ENCODE data around the gene DNM2.

The DNM2 gene

GRCh38 chr19:10788146-10788545 is 70.3 kb downstream of the DNM2 start:
- no peaks in the 10 kb centered on the region for H3K9me3 ChIP-seq
- no peak for DNase-seq
- intact Hi-C loops (cut with DNase I; ENCODE audit: low total_unique reads) = no loop called here

GRCh38 chr19:10789866-10790265 is 72.0 kb downstream of the DNM2 start:
- Histone ChIP-seq H3K27me3 (no peaks in the 10 kb centered on the region), H3K27ac (no peak overlapping the region), H3K4me3 (no peak overlapping the region), H3K9me3 (no peaks in the 10 kb centered on the region), H3K36me3 (peaks cover 68 to 100% (median 94%) of the 10 kb centered on the region in 3 donors), H3K4me1 (no peaks in the 10 kb centered on the region)
- TF ChIP-seq CTCF (IDR thresholded peaks at IDR 0.05) = no peak
- intact Hi-C loops (cut with DNase I; ENCODE audit: low total_unique reads) = no loop called here
- no peak for DNase-seq

More at GRCh38 chr19:10788146-10788545, 70.3 kb downstream of the DNM2 start:
- H3K36me3 ChIP-seq = peaks cover 68 to 100% (median 91%) of the 10 kb centered on the region in 3 donors
- no peak for TF ChIP-seq CTCF (IDR thresholded peaks at IDR 0.05)
- H3K27ac ChIP-seq = no peak overlapping the region
- H3K4me3 ChIP-seq = no peak overlapping the region
- H3K4me1 ChIP-seq = no peaks in the 10 kb centered on the region
- no peaks in the 10 kb centered on the region for H3K27me3 ChIP-seq

DNA sequence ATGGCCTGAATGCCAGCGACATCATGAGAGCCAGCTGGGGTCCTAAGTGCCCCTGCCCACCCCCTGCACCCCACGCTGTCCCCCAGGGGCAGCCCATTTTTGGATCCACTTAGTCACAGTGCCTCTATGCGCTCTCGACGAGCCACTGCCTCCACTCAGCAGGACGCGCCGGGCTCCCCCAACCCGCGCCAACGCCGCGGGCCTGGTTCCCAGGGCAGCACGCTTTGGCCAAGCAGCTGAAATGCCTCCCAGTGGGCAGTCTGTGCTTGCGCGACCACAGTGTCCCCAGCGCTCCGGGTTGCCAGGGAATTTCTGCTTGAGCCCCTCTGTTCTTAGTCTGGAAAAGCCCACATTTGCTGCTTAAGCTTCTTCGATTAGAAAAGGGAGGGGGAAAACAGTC is 78.8 kb downstream of the DNM2 start:
- Histone ChIP-seq H3K9me3 (no peaks in the 10 kb centered on the region), H3K36me3 (peaks cover 73 to 100% (median 89%) of the 10 kb centered on the region in 3 donors), H3K4me1 (no peaks in the 10 kb centered on the region), H3K27ac (no peak overlapping the region), H3K4me3 (no peak overlapping the region), H3K27me3 (no peaks in the 10 kb centered on the region)
- DNase-seq = no peak
- intact Hi-C loops (cut with DNase I; ENCODE audit: low total_unique reads) = no loop called here
- no peak for TF ChIP-seq CTCF (IDR thresholded peaks at IDR 0.05)

- no peak for TF ChIP-seq CTCF (IDR thresholded peaks at IDR 0.05)
- Histone ChIP-seq H3K36me3 (peaks cover 69 to 100% (median 89%) of the 10 kb centered on the region in 3 donors), H3K4me3 (no peak overlapping the region), H3K27ac (no peak overlapping the region), H3K9me3 (no peaks in the 10 kb centered on the region), H3K27me3 (no peaks in the 10 kb centered on the region), H3K4me1 (no peaks in the 10 kb centered on the region)
- intact Hi-C loops (cut with DNase I; ENCODE audit: low total_unique reads) = no loop called here
- DNase-seq = no peak
Measured at GRCh38 chr19:10797078-10797477, 79.2 kb downstream of the DNM2 start.

- intact Hi-C loops (cut with DNase I; ENCODE audit: low total_unique reads) = no loop called here
- H3K27me3 ChIP-seq = no peaks in the 10 kb centered on the region
- H3K4me1 ChIP-seq = no peaks in the 10 kb centered on the region
- H3K36me3 ChIP-seq = peaks cover 69 to 100% (median 91%) of the 10 kb centered on the region in 3 donors
- no peak overlapping the region for H3K27ac ChIP-seq
- no peak for TF ChIP-seq CTCF (IDR thresholded peaks at IDR 0.05)
- H3K4me3 ChIP-seq = no peak overlapping the region
- no peaks in the 10 kb centered on the region for H3K9me3 ChIP-seq
- DNase-seq = no peak
Measured at GRCh38 chr19:10797541-10798256, 79.8 kb downstream of the DNM2 start.

All from tibial artery (tissue), 4 donors.